Measurements from ENCODE around the gene ANKH.

Gene ANKH

GRCh38 chr5:14790220-14790619 is 81.4 kb downstream of the ANKH start:
- DNase-seq (ENCODE audit: low read depth) = no peak

- no peak for DNase-seq (ENCODE audit: low read depth)
Measured at GRCh38 chr5:14787801-14788579, 83.6 kb downstream of the ANKH start.

GRCh38 chr5:14783691-14784090 is 87.9 kb downstream of the ANKH start:
- no peak for DNase-seq (ENCODE audit: low read depth)

DNA sequence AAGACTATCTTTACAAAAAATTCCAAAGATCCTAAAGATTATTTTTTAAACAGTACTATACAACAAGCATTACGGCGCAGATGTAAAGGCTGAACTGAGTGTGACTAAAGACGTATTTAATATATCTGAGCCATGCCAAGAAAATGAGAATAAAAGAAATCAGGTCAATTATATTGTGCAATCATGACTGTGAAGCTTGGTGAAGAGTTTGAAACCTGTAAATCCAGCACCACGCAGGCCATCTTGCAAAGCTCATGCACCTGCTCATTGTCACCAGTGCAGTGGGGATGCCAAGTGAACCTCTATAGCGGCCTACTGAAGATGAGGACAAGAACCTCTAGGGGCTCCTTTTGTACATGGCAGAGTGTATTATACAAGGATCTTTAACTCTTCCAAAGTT is 89.0 kb downstream of the ANKH start:
- DNase-seq (ENCODE audit: low read depth) = no peak

- no peak for DNase-seq (ENCODE audit: low read depth)
Measured at GRCh38 chr5:14781106-14781505, 90.5 kb downstream of the ANKH start.

DNA sequence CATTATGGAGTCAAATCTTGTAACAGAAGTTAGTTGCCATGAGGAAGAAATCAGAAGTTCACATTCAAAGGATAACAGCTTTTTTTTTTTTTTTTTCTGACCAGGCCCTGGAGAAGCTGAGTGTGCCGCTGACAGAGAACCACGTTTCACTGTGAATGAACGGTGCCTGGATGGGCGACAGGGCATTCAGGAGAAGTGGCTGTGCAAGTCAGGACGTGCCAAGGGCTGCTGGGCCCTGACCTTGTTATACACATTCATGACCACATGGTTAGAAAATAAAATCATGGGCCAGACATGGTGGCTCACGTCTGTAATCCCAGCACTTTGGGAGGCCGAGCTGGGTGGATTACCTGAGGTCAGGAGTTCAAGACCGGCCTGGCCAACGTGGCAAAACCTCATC is 91.6 kb downstream of the ANKH start:
- DNase-seq (ENCODE audit: low read depth) = no peak

DNA sequence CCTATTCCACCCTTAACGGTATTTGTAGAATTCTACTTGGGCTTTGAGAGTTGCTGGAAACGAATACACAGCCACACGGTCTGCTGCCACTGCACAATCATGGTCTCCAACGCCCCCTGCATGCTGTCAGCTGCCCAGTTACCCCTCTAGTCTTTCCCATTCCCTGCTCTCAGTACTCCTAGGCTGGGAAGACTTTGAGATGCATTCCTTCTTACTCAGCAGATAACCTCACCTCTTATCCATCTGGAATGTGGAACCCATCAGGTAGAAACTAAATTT is 92.8 kb downstream of the ANKH start:
- no peak for DNase-seq (ENCODE audit: low read depth)

DNA sequence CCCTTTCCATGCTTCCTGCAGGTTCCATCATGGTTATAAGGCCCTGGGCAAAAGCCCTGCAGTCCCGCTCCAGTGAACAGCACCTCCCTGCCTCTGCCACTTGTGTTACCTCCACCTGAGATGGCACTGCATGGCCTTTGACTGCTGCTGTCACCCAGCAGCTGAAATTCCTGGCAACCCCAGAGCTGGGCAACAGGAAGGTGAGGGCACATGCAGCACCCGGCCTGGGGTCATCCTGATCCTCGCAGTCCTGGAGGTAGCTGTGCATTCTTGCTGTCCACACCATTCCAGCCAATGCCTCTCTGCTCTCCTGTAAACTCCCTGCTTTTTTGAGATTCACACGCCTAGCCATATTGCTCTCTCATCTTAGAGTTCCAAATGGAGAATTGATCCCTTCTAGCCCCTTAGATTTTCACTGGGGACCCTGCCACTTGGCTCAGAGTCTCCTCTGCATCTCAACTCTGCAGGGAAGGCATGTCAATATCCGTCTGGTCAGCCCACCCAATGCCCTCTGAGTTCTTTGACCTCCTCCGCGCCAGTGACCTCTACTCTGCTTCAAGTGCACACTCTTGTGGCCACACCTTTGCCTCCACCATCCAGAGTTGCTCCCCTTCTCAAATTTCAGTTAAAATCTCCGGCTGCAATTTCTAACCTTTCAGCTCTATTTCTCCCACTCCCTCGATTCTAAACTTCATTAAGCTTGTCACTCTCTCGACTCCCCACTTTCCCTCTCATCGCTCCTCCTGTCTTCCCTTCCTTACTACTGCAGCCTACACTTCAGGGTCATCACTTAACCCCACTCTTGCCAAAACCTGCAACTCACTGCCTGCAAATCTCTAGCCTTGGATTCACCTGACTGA is 93.4 kb downstream of the ANKH start:
- DNase-seq (ENCODE audit: low read depth) = no peak

DNA sequence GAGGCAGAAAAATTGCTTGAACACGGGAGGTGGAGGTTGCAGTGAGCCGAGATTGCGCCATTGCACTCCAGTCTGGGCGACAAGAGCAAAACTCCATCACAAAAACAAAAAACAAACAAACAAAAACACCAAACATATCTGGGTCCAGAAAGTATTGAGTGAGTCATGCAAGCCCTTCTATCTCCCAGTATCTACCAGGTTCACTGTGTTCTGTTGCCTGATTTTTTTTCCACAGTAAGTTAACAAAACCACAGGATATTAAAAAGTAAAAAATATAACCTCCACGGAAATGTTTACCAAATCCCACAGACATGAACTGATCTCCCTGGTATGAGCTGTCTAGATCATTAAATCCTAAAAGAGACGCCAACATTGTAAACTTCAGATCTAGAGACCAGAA is 94.4 kb downstream of the ANKH start:
- DNase-seq (ENCODE audit: low read depth) = no peak

DNA sequence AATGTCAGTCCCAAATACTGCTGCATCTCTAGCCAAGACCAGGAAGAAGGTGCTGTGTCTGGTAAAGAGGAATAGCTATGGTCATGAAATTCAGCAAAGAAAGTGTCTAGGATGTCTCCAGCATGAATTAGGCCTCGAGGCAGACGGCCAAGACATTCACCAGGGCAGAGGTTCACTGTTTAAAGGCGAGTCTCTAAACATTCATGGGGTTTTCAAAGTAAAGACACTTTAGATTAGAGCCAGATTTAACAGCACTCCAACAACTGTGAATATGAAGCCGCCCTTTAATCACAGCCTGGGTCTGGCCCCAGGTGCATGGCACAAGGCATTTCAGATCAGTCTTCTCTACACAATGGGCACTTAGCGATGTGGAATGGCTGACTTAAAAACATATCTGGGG is 95.0 kb downstream of the ANKH start:
- DNase-seq (ENCODE audit: low read depth) = no peak

DNA sequence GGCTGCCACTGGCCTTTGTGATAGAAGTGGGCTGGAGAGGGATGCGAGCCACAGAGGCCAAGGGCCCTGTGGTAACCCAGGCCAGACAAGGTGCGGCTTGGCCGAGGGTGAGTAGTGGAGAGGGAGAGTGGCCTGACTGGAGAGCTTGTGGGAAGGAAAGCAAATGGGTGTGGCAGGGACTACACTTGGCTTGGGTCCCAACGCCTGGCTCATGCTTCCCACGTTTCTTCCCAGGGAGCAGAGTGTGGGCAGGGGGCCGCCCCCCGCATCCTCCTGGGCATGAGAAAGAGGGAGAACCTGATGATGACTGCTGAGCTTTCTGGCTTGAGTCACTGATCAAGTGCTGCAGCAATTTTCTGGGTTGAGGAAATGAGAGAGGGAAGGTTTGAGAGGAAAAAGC is 95.7 kb downstream of the ANKH start:
- DNase-seq (ENCODE audit: low read depth) = no peak

GRCh38 chr5:14773588-14773987 is 98.0 kb downstream of the ANKH start:
- no peak for DNase-seq (ENCODE audit: low read depth)

DNA sequence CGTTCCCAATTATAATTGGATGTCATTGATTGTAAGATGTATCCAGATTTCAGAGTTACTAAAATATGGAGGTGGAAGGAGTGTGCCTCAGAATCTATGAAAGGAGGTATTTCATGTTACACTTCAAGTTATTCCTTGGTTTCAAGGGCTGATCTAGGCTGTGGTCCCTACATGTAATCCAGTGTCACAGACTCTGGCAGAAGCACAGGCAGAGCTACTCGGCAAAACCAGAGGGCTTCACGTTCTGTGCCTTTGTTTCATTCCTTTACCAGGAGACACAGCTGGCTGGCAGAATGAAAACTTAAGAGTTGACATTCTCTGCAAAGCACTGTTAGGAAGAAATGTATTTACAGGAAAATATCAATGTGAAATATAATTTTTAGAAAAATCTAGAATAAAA is 99.6 kb downstream of the ANKH start:
- DNase-seq (ENCODE audit: low read depth) = no peak

DNA sequence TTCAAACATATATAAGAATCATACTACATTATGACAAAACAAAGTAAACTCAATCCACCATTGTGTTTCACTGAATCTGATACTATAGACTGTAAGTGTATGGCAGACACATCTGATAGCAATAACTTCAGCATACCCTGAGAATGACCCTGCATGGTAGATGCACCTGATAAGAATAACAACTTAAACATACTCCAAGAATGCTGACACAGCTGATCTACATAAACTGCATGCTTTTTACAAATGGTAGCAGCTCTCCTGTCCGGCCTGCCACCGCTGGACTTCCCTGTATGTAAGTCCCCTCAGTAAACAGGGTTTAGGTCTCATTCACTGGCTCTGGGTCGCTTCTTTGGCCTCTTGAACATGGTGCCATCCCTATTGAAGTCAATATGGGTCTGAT is 100.4 kb downstream of the ANKH start:
- DNase-seq (ENCODE audit: low read depth) = no peak

GRCh38 chr5:14768508-14769365 is 102.8 kb downstream of the ANKH start:
- no peak for DNase-seq (ENCODE audit: low read depth)

DNA sequence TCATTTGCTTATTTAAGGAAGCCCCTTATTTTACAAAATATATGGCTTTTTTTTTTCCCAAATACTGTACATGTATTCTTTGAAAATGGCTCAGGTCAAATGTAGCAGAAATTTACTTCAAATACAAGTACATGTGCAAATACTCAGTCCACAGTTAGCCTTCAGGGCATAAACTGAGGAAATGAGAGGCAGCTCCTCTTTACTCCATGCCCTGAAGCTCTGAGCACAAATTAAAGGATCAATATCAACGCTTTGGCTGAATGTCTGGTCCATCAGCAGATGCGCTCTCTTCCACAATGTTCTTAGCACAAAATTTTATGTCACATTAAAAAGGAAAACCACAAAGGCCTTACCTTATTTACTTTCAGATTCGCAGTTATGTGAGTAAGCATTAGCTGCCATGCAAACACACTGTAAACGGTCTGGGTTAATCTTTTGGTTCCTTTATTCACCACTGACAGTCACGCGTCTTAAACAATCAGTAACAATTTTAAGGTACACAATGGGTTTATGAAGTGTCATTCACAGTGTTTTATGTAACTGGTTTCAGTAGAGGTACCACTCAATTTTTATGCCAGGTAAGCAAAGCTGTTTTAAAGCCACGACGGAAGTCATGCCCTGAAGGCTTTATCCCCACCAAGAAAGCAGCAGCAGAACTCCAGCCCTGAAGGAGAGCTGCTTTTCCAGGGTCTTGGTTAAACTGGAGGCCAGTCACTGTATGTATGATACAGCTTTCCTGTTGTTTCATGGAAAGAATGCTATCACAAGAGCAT is 103.7 kb downstream of the ANKH start:
- no peak for DNase-seq (ENCODE audit: low read depth)

GRCh38 chr5:14767053-14767452 is 104.5 kb downstream of the ANKH start:
- no peak for DNase-seq (ENCODE audit: low read depth)

DNA sequence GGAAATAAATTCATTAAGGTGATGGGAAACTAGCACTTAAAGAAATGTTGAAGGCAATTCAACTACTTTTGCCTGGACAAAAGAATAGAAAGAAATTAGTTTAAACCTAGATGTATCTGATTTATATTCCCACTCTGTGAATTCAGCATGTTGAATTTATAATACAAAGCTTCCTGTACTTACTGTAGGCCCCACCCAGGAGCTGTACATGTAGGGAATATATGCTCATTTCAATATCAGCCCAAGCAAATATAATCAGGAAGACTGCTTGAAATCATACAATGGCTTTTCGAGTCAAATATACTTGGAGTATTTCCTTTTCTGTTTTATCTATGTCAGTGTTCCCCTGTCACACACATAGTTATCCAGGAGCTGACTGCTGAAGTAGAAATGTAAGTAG is 105.0 kb downstream of the ANKH start:
- no peak for DNase-seq (ENCODE audit: low read depth)

DNA sequence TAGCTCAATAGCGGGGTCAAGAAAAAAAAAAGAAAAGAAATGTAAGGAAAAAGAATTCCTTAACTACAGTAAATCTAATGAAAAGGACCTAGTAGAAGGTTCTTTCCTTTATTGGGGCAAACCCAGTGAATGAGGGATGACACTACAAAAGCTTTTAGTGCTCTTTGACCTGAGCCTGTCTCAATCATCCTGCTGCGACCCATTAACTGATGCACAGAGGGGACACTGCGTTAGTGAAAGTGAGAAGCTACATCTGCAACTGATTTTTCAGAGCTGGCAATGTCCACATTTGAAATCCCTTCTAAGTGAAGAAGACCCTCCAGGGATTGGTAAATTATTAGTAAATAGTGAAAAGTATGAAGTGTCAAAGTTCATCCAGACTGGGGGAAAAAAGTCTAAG is 106.0 kb downstream of the ANKH start:
- no peak for DNase-seq (ENCODE audit: low read depth)

- no peak for DNase-seq (ENCODE audit: low read depth)
Measured at GRCh38 chr5:14762549-14763216, 108.9 kb downstream of the ANKH start.

DNA sequence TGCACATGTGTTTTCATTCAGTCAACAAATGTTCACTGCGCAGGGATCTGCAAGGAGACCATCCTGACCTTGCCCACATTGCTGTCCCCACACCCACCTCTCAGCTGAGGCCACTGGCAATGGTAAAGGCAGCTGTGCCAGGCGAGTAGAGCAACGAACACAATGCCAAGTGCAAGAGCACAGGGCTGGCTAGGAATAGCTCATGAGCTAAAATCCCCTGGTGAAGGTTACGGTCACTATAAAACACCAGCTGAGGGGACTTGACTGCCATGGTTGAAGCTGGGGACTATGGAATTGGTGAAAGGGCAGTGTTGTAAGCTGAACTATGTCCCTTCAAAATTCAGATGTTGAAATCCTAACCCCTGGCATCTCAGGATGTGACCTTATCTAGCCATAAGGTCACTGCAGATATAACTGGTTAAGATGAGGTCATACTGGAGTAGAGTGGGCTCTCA is 111.0 kb downstream of the ANKH start:
- no peak for DNase-seq (ENCODE audit: low read depth)

Measured in stimulated activated CD8-positive, alpha-beta memory T cell treated with anti-CD3 and anti-CD28 coated beads, Interleukin-15, amount 100 ng/mL, for 24 hours (primary cell).